Endometrium (tissue), 2 donors: ENCODE results near the gene DAND5.

Source experiments
- FAIRE-seq: peaks from 2 replicates; lab custom pipeline; 2012; peaks lifted over from hg19 to GRCh38; lab: Jason Lieb, UNC
- donor health status: control.
- donor health status: control.

Gene DAND5, protein sequence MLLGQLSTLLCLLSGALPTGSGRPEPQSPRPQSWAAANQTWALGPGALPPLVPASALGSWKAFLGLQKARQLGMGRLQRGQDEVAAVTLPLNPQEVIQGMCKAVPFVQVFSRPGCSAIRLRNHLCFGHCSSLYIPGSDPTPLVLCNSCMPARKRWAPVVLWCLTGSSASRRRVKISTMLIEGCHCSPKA

DNA sequence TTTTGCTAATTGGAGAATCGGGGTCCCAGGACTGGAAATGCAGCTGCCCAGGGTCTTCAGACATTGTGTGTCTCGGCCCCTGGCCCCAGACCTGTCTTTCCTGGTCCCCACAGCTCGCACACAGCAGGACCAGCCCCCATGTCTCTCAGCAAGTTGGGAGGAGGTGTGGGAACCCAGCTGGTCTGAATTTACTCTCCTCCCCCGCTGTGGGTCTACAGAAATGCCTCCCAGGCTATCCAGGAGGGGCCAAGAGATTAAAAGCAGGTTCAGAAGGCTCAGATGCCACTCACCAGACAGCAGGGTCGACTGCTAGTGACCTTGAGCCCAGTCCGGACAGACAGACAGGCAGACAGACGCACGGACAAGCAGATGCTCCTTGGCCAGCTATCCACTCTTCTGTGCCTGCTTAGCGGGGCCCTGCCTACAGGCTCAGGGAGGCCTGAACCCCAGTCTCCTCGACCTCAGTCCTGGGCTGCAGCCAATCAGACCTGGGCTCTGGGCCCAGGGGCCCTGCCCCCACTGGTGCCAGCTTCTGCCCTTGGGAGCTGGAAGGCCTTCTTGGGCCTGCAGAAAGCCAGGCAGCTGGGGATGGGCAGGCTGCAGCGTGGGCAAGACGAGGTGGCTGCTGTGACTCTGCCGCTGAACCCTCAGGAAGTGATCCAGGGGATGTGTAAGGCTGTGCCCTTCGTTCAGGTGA, at the start of gene DAND5:
Gene DAND5, plus strand, starts transcription at position 285 of the 697 bp plus-strand sequence. Its CDS starts 85 bp downstream, at position 370.
- no peak for FAIRE-seq

DNA sequence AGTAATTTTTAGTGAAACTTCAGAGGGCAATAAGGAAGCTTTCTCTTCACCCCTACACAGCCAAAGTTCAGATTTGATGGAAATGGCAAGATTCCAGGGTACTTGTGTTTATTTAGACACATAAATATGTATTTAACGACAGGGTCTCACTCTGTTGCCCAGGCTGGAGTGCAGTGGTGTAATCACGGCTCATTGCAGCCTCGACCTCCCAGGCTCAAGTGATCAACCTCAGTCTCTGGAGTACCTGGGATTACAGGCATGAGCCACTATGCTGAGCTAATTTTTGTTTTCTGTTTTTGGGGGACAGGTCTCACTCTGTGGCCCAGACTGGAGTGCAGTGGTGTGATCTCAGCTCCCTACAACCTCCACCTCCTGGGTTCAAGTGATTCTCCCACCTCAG, 48.3 kb upstream of the DAND5 start:
- no peak for FAIRE-seq

DNA sequence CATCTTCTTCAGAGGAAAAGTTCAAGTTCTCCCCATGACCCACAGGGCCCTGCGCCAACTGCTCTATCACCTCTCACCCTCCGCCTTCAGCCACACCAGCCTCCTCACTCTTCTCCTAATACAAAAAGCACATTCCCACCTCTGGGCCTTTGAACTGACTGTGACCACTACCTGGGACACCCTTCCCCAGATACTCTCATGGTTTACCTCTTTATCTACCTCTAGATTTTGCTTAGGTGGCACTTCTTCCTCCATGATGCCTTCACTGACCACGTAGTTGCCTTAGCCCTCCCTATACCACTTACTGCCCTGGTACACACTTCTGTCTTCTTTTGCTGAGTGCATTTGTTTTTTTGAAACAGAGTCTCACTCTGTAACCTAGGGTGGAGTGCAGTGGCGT, 46.4 kb upstream of the DAND5 start:
- no peak for FAIRE-seq

DNA sequence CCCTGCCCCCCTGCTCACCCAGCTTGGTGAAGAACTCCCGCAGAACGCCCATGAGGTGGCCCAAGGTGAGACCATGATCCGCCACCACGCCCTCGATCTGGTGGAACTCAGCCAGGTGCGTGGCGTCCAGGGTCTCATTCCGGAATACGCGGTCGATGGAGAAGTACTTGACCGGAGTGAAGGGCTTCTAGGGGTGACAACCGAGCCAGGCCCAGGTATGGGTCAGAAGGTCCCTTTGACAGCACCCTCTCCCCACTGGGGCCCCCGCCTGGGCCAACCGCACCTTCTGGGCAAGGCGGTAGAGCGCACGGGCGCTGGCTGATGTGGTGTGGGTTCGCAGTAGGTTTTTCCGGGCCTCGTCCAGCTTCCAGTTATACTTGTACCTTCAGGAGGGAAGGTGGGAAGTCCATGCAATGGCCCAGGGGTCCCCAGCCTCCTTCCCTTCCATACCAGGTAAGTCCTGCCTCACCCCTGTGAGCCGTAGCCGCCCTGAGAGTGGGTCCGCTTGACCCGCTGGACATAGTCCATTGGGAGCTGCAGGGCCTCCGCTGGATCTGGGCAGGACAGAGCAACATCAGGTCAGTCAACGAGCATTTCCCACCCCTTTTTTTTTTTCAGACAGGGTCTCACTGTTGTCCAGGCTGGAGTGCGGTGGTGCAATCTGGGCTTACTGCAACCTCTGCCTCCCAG, 44.6 kb upstream of the DAND5 start:
- no peak for FAIRE-seq

DNA sequence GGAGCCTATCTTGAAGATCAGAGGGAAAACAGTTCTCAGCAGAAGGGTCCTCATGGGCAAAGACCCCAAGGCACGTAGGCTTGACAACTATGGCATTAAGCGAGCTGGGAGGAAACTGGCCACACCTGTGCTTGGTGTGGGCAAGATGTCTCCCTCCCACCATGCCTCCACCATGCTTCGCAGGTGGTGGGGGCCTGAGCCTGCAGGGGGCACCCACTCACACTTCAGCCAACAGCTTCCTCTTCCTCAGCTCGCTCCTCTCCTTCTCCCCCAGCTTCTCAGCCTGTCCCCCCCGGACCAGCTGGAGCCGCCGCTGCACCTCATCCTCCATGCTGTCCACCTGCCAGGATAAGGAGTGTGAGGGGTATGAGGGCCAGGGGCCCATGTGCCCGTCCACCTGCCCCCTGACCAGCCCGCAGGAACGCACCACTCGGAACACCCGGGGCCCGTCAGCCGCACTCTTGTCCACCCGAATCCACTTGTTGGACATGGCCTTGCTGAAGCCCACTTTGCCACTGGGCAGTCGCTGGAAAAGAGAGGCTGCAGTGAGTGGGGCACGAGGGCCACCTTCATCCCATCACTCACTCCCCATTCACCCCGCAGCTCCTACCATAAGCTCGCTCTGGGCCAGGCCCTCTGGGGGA, 39.3 kb upstream of the DAND5 start:
- FAIRE-seq: no peak

DNA sequence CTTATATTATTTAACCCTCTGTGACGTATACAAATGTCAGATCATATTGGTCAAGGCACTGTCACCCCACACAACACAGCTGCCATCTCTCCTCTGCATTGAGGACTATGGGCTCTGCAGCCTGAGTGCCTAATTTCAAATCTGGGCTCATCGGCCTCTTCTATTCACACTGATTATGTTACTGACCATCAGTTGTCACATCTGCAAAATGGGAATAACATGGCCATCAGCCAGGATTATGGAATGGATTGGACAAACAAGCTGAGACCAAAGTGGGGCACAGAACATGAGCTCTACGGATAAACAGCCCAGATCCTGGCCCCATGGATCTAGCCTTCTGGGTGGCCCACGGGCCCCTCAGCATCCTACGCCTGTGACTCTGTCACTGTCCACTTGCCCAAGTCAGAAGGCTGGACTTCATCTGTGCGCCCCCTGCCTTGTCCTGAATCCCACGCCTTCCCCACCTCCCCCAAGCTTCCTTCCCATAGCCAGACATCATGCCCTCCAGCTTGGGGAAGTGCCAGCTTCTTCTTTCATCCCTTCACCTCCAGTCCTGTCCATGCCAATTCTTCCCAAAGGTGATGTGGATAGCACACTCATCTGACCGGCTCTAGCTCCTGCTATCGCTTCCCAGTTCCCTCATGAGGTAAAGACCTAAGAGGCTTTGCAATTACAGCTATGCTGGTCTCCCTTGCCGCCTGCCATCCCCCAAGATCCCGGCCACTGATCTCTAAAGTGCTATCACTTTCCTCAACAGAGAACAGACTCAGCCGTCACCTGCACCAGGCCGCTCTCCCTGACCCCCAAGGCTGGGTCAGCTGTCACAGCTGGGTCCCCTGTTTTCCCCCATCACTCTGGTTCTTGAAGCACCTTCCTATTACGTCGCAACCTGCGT, 36.7 kb upstream of the DAND5 start:
- no peak for FAIRE-seq

DNA sequence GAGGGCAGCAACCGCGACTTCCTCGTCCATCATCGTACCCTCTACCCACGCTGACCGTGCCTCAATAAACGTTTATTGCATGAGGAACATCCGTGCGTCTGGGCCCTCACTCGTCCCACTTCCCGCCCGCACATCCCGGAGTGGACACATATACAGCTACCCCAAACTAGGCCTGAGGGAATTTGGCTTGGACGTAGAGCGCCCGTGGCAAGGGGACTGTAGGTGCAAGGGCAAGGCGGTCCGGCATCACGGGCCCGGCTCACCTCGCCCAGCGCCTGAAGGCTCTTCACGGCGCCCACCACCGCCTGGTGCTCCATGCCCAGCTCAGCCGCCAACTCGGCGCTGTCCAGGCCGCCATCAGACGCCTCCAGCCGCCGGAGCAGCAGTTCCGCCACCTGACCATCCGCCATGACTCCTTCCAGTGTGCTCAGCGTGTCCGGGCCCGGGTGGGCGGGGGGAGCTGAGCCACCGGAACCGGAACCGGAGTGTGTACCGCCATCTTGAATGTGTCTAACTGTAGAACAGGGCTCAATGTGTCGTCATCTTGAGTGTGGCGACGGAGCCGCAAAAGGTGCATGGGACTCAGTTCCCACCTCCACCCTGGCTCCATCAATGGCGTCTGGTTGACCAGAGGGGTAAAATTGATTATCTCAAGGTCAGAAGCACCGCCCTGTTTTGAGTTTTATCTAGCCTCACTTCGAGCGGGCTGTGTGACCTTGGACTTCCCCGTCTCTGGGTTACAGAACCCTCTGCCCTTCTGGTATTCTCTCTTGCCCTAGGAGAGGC, 35.9 kb upstream of the DAND5 start, which contains the start of gene FARSA:
Gene FARSA, minus strand, starts transcription at position 425 of the 786 bp plus-strand sequence. Its CDS starts 15 bp downstream, at position 410.
- no peak for FAIRE-seq

DNA sequence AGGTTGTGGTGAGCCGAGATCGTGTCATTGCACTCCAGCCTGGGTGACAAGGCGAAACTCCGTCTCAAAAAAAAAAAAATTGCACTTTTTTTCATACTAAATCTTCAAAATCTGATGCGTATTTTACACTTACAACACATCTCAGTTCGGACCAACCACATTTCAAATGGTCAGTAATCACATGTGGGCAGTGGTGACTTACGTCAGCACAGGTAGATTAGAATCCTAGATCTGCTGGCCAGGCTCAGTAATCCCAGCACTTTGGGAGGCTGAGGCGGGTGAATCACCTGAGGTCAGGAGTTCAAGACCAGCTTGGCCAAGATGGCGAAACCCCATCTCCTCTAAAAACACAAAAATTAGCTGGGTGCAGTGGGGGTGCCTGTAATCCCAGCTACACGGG, 34.3 kb upstream of the DAND5 start:
- no peak for FAIRE-seq

DNA sequence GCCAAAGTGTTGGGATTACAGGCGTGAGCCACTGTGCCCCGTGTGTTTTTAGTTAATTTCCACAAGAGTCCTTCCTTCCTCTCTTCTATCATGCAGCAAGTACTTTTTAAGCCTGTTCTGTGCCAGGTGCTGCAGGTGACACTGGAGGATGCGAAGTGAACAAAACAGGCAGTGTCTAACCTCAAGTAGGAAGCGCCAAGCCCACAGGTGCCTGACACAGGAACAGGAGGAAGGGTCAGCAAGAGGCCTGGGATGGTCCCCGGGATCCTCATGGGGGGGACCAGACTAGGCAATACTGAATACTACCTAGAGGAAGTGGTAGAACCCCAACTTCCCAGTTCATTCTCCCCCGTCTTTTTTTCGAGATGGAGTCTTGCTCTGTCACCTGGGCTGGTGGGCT, 32.8 kb upstream of the DAND5 start:
- FAIRE-seq: no peak

DNA sequence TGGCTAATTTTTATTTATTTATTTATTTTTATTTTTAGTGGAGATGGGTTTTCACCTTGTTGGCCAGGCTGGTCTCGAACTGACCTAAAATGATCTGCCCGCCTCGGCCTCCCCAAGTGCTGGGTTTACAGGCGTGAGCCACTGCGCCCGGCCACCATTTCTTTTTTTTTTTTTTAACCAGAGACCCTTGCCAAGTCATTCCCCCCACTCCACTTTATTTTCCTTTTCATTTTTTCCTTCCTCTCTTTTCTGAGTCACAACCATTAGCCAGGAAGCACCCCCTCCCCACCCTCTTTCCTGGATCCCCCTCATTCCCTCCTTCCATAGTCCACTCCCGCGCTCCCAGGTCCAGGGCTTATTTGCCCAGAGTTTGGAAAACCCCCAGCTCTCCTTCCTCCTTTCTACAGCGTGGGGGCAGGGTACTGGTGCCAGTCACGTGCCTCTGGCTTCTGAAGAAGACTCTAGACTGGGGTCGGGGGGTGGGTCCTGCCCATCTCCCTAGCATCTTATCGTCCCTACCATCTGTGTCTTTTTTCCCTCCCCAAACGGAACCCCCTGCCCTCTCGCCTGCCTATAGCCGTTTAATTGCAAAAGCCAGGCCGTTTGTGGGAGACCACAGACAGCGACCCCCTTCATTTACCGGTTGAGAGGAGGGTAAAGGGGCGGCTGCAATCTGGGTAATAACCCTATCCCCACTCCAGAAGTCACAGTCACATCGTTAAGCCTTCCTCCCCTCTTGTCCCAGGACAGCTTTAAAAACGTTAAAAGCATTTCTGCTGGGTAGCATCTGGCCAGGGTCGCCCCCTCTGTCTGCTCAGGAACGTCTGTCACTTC, 32.1 kb upstream of the DAND5 start:
- FAIRE-seq: no peak

DNA sequence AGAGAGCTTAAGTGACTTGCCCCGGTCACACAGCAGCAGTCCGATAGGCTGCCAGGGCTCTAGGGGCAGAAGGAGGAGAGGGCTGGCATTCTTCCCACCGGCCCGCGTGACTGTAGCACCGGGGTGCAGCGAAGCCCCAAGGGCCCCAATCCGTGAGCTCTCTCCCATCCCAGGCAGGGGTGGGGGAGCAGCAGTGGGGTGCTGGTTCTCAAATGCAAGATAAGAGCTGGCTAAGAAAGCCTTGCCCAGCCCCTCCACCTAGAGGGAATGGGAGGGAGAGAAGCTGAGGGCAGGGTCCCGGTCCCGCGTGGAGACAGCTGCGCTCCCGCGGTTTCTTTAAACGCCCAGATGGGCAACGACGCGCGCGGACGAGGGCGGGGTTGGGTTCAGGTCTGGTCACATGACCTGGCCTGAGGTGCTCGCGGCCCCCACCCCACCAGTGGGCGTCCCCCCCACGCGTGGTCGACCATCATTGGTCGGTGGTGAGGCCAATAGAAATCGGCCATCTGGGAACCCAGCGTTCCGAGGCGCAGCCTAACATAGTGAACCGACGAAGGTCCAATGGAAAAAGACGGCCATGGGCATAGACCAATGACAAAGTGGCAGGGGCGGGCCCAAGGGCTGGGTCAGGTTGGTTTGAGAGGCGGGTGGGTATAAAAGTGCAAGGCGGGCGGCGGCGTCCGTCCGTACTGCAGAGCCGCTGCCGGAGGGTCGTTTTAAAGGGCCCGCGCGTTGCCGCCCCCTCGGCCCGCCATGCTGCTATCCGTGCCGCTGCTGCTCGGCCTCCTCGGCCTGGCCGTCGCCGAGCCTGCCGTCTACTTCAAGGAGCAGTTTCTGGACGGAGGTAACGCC, 31.2 kb upstream of the DAND5 start, which contains the start of gene CALR:
Gene CALR, plus strand, starts transcription at position 683 of the 852 bp plus-strand sequence. Its CDS starts 71 bp downstream, at position 754.
- peak; percentile 97 for FAIRE-seq

DNA sequence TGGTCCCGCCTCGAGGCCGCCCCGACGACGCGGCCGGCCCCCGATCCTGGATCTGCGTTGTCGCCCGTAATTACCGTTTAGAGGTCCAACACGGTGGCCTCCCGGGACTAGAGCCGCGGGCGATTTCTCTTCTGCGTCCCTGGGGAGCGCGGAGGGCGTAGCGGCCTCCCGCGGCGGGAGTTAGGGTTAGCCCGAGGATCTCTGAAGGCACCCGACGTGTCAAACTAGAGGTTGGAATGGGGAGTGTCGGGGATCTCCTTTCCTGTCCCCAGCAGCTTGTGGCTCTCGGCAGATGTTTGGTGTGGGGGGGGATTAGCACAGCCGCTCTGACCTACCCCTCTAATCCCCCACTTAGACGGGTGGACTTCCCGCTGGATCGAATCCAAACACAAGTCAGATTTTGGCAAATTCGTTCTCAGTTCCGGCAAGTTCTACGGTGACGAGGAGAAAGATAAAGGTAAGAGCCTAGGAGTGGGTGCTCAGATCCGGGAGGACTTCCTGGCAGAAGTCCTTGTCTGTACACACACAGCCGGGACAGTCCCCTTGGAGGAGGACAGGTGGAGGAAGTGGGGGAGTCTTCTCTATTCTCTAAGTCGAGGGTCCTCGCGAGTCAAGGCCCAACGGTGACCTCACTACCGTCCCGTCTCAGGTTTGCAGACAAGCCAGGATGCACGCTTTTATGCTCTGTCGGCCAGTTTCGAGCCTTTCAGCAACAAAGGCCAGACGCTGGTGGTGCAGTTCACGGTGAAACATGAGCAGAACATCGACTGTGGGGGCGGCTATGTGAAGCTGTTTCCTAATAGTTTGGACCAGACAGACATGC, 30.4 kb upstream of the DAND5 start:
- no peak for FAIRE-seq

DNA sequence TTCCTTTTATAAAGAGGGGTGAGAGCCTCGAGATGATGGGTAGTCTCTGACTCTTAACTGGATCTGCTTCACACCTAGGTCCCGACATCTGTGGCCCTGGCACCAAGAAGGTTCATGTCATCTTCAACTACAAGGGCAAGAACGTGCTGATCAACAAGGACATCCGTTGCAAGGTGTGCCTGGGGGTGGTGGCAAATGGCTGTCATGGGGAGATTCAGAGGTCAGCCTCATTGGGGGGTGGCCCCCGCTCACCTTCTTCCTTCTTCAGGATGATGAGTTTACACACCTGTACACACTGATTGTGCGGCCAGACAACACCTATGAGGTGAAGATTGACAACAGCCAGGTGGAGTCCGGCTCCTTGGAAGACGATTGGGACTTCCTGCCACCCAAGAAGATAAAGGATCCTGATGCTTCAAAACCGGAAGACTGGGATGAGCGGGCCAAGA, 29.4 kb upstream of the DAND5 start:
- no peak for FAIRE-seq

DNA sequence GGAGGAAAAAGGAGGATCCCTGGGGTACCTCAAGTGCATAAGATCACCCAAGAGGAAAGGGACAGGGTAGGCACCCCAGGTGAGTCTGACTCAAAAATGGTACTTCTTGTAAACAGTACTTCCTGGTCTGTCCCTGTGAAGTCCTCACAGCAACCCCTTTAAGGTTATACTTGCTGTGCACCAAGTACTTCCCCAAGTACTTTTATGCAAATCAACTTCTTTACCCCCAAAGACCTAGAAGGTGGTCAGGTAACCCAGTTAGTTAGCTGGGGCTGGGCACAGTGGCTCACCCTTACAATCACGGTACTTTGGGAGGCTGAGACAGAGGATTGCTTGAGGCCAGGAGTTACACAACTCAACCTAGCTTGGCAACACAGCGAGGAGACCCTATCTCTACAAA, 28.5 kb upstream of the DAND5 start:
- FAIRE-seq: no peak

DNA sequence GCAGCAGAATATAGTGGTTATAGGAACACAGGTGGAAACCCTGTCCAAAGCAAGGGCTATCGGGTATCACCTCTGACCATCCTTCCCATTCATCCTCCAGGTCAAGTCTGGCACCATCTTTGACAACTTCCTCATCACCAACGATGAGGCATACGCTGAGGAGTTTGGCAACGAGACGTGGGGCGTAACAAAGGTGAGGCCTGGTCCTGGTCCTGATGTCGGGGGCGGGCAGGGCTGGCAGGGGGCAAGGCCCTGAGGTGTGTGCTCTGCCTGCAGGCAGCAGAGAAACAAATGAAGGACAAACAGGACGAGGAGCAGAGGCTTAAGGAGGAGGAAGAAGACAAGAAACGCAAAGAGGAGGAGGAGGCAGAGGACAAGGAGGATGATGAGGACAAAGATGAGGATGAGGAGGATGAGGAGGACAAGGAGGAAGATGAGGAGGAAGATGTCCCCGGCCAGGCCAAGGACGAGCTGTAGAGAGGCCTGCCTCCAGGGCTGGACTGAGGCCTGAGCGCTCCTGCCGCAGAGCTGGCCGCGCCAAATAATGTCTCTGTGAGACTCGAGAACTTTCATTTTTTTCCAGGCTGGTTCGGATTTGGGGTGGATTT, 25.8 kb upstream of the DAND5 start:
- FAIRE-seq: no peak

DNA sequence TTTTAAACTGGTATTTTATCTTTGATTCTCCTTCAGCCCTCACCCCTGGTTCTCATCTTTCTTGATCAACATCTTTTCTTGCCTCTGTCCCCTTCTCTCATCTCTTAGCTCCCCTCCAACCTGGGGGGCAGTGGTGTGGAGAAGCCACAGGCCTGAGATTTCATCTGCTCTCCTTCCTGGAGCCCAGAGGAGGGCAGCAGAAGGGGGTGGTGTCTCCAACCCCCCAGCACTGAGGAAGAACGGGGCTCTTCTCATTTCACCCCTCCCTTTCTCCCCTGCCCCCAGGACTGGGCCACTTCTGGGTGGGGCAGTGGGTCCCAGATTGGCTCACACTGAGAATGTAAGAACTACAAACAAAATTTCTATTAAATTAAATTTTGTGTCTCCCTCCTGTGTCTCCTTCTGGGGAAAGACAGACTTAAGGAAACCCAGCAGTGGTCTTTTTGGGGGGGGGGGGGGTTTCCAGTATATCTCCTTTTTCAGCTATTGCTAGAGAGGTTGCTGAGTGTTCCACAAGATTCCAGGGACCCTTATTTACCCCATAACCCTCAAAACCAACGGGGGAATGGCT, 25.2 kb upstream of the DAND5 start:
- no peak for FAIRE-seq

DNA sequence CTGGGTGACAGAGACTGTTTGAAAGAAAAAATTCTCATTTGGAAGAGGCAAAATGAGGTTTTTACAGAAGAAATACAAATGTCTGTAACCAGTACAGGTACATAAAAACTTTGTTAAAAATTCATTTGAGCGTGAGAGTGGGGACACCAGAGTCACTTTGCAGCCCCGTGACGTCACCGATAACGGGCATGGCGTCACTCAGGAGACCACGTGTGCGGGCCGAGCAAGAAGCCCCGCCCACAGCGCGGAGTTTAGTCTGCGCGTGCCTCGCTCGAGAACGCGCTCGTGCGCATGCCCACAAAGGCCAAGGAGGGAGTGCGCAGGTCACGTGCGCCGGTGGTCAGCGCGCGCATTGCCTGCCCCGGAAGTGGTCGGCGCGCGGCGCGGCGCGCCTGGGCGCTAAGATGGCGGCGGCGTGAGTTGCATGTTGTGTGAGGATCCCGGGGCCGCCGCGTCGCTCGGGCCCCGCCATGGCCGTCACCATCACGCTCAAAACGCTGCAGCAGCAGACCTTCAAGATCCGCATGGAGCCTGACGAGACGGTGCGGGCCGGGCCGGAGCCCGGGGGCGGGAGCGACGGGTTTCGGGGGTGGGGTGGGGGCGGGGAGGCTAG, 23.8 kb upstream of the DAND5 start, which contains the start of gene RAD23A:
Gene RAD23A, plus strand, starts transcription at position 384 of the 613 bp plus-strand sequence. Its CDS starts 87 bp downstream, at position 471.
- peak; percentile 23 for FAIRE-seq
